ENCODE data around the gene SCGB1A1.
"Not testable (repeated sequence)": the region's sequence is repeated elsewhere in the genome, so short reads cannot be mapped to it uniquely, and the experiment has no call there.

DNA sequence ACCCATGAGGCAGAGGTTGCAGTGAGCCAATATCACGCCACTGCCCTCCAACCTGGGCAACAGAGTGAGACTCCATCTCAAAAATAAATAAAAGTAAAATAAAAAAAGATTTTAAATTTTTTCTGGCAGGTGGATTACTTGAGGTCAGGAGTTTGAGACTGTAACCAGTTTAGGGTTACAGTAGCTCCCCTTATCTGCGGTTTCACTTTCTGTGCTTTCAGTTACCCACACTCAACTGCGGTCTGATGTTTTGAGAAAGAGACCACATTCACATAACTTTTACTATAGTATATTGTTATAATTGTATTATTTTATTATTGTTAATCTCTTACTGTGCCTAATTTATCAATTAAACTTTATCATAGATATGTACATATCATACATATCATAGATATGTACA, 32.8 kb upstream of the SCGB1A1 start:
- TF ChIP-seq, protein P1, sequence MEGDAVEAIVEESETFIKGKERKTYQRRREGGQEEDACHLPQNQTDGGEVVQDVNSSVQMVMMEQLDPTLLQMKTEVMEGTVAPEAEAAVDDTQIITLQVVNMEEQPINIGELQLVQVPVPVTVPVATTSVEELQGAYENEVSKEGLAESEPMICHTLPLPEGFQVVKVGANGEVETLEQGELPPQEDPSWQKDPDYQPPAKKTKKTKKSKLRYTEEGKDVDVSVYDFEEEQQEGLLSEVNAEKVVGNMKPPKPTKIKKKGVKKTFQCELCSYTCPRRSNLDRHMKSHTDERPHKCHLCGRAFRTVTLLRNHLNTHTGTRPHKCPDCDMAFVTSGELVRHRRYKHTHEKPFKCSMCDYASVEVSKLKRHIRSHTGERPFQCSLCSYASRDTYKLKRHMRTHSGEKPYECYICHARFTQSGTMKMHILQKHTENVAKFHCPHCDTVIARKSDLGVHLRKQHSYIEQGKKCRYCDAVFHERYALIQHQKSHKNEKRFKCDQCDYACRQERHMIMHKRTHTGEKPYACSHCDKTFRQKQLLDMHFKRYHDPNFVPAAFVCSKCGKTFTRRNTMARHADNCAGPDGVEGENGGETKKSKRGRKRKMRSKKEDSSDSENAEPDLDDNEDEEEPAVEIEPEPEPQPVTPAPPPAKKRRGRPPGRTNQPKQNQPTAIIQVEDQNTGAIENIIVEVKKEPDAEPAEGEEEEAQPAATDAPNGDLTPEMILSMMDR (IDR thresholded peaks at IDR 0.05), result not testable (repeated sequence)
- TF ChIP-seq ZFX (IDR thresholded peaks at IDR 0.05; ENCODE audit: borderline replicate concordance), result not testable (repeated sequence)
